HG03097 (cell line): ENCODE measurements around the gene LDAF1.
"Not testable (repeated sequence)": the region's sequence is repeated elsewhere in the genome, so short reads cannot be mapped to it uniquely, and the experiment has no call there.

Experiments
- ATAC-seq: cut with Tn5 transposase; IDR thresholded peaks from one replicate; pipeline ENCODE4 v1.9.1; 2021; ENCODE audit not compliant: unreplicated experiment, low FRiP score

The LDAF1 gene

GRCh38 chr16:21161211-21161610 lies 2.7 kb downstream of the LDAF1 start:
- ATAC-seq, result no peak

- no peak for ATAC-seq
Measured at GRCh38 chr16:21162661-21163151, 4.2 kb downstream of the LDAF1 start.

GRCh38 chr16:21163576-21163975 lies 5.1 kb downstream of the LDAF1 start:
- ATAC-seq, result no peak

GRCh38 chr16:21164521-21165168 lies 6.2 kb downstream of the LDAF1 start:
- ATAC-seq, result no peak

- ATAC-seq, result no peak
Measured at GRCh38 chr16:21166561-21166961, 8.1 kb downstream of the LDAF1 start.

GRCh38 chr16:21167360-21167759 lies 8.9 kb downstream of the LDAF1 start:
- ATAC-seq, result no peak

GRCh38 chr16:21167929-21168602 lies 9.6 kb downstream of the LDAF1 start:
- no peak for ATAC-seq

GRCh38 chr16:21169249-21169981 lies 10.9 kb downstream of the LDAF1 start:
- no peak for ATAC-seq

- not testable (repeated sequence) for ATAC-seq
Measured at GRCh38 chr16:21170116-21170515, 11.6 kb downstream of the LDAF1 start.

GRCh38 chr16:21172650-21173049 lies 14.2 kb downstream of the LDAF1 start:
- ATAC-seq, result no peak

- ATAC-seq, result no peak
Measured at GRCh38 chr16:21175397-21175796, 16.9 kb downstream of the LDAF1 start.

GRCh38 chr16:21179126-21179982 lies 20.9 kb downstream of the LDAF1 start:
- no peak for ATAC-seq

GRCh38 chr16:21179983-21180365 lies 21.5 kb downstream of the LDAF1 start:
- no peak for ATAC-seq

- ATAC-seq, result no peak
Measured at GRCh38 chr16:21183995-21184394, 25.5 kb downstream of the LDAF1 start.

GRCh38 chr16:21184834-21185233 lies 26.4 kb downstream of the LDAF1 start:
- no peak for ATAC-seq

- no peak for ATAC-seq
Measured at GRCh38 chr16:21185659-21186325, 27.3 kb downstream of the LDAF1 start.

GRCh38 chr16:21186326-21186691 lies 27.8 kb downstream of the LDAF1 start:
- ATAC-seq, result no peak

GRCh38 chr16:21189311-21189710 lies 30.8 kb downstream of the LDAF1 start:
- ATAC-seq, result no peak

- ATAC-seq, result no peak
Measured at GRCh38 chr16:21190013-21190412, 31.5 kb downstream of the LDAF1 start.

GRCh38 chr16:21190599-21190998 lies 32.1 kb downstream of the LDAF1 start:
- ATAC-seq, result no peak
